ENCODE measurements around the gene AURKAIP1. TPM values are rescaled to one million over a fixed set of nuclear protein-coding genes. Genes with fewer than 3 reads are reported as not detected.

The AURKAIP1 gene
- total and polyA plus RNA-seq, 9 of the 15 experiments (the other 6 are each of a cell fraction or from before 2014, with no cell fraction given): 7.8 to 478 (median 92.0) TPM

- TF ChIP-seq ZNF518B (CRISPR knock-in tag; IDR thresholded peaks at IDR 0.05) (no peak), ZFP36 (IDR thresholded peaks at IDR 0.05; ENCODE audit: low read depth, low read length, partially characterized antibody) (no peak), CTCF (IDR thresholded peaks at IDR 0.05 in 2 of 3, conservative IDR thresholded peaks at IDR 0.05 in 1 of 3; ENCODE audit: insufficient read depth in 2 of 3, low read depth in 1 of 3, low read length in 3 of 3) (no peak), ZNF324 (CRISPR knock-in tag; IDR thresholded peaks at IDR 0.05) (no peak), TCF15 (CRISPR knock-in tag; IDR thresholded peaks at IDR 0.05) (no peak), SP2 (IDR thresholded peaks at IDR 0.05; ENCODE audit: extremely low read depth, low read depth, low read length, poor library complexity, severe bottlenecking) (no peak), MCM3 (IDR thresholded peaks at IDR 0.05) (no peak), POLR3A (IDR thresholded peaks at IDR 0.05; ENCODE audit: borderline replicate concordance, extremely low read depth, insufficient read depth, insufficient read length) (no peak), NR2C2 (CRISPR knock-in tag; IDR thresholded peaks at IDR 0.05) (no peak), NR2C2 (tag; IDR thresholded peaks at IDR 0.05) (no peak), ZBTB9 (CRISPR knock-in tag; IDR thresholded peaks at IDR 0.05) (no peak), CBX8 (IDR thresholded peaks at IDR 0.05; ENCODE audit: borderline replicate concordance, extremely low read depth, low read depth, low read length, poor library complexity, severe bottlenecking) (no peak), MXD1 (CRISPR knock-in tag; IDR thresholded peaks at IDR 0.05; ENCODE audit: borderline replicate concordance, poor library complexity, severe bottlenecking) (peak; percentile 40), PHTF2 (CRISPR knock-in tag; IDR thresholded peaks at IDR 0.05) (no peak), TFAP4 (CRISPR knock-in tag; IDR thresholded peaks at IDR 0.05; ENCODE audit: borderline replicate concordance) (peak; percentile 93), USF2 (CRISPR knock-in tag; IDR thresholded peaks at IDR 0.05) (no peak)
These were observed 23.0 kb upstream of the AURKAIP1 start (continued) for GRCh38 chr1:1397839-1398523.

Measured in K562 (cell line).